Cardiac septum (tissue), 1 donor: ENCODE data around the gene RNF135. TPM values are rescaled to one million over a fixed set of nuclear protein-coding genes. Genes with fewer than 3 reads are reported as not detected.
"Not testable (repeated sequence)": the region's sequence is repeated elsewhere in the genome, so short reads cannot be mapped to it uniquely, and the experiment has no call there.

Experiments used
- DNase-seq: peaks from one replicate; pipeline ENCODE4 v3.0.0-alpha.2; 2020; ENCODE audit warnings: low spot score
- intact Hi-C: fragments of 100-400 bp; cut with DNase I; formaldehyde crosslinking; loops from one replicate; pipeline ENCODE4 v1.14.0; 2022
- long read RNA-seq: library from polyadenylated mRNA; unstranded; transcript quantifications from one replicate; pipeline ENCODE4 v2.0.0, GENCODE V29; 2021
- total RNA-seq: library from RNA; stranded (reverse); fragmentation: NEBNext Ultra II Directional; extraction: Animal tissue kit (Norgen Biotek cat#: 25700); gene quantifications from one replicate; pipeline ENCODE4 v1.2.1, GENCODE V29; 2021
- donor health status: DM: no; HTN: no; CAD: no.

The RNF135 gene, protein sequence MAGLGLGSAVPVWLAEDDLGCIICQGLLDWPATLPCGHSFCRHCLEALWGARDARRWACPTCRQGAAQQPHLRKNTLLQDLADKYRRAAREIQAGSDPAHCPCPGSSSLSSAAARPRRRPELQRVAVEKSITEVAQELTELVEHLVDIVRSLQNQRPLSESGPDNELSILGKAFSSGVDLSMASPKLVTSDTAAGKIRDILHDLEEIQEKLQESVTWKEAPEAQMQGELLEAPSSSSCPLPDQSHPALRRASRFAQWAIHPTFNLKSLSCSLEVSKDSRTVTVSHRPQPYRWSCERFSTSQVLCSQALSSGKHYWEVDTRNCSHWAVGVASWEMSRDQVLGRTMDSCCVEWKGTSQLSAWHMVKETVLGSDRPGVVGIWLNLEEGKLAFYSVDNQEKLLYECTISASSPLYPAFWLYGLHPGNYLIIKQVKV
- 4.8 TPM for total RNA-seq
- long read RNA-seq, transcript RNF135-202 (5 exons, 2,892 nt) = major isoform, 11 of 19 reads
- long read RNA-seq, partial matches to known transcripts = 0 of 19 reads
- long read RNA-seq, other reads (novel, unspliced or antisense) = 4 of 19 reads

DNA sequence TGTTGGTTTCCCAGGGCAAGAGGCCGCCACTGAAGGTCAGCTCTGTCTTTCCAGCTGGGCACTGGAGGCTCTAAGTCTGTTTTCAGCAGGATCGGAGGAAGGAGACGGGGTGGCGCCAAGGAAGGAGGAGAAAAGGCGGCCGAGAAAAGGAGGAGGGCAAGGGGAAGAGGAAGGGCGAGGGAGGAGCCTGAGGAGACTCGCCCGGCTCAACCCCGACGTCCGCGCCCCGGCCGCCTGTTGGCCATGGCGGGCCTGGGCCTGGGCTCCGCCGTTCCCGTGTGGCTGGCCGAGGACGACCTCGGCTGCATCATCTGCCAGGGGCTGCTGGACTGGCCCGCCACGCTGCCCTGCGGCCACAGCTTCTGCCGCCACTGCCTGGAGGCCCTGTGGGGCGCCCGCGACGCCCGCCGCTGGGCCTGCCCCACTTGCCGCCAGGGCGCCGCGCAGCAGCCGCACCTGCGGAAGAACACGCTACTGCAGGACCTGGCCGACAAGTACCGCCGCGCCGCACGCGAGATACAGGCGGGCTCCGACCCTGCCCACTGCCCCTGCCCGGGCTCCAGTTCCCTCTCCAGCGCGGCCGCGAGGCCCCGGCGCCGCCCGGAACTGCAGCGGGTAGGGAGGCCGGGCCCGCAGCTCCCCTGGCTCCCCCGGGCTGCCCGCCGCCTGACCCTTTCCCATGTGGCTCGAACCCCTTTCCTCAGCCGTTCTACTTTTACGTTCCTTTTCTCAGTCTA lies at the start of gene RNF135:
Gene RNF135, plus strand, starts transcription at position 209 of the 737 bp plus-strand sequence. Its CDS starts 35 bp downstream, at position 244.
- peak; percentile 93 for DNase-seq
- intact Hi-C loops = loop anchor here (5.0 kb wide), 1 partner anchor 64 kb away; the partner anchor contains the start of gene TEFM

DNA sequence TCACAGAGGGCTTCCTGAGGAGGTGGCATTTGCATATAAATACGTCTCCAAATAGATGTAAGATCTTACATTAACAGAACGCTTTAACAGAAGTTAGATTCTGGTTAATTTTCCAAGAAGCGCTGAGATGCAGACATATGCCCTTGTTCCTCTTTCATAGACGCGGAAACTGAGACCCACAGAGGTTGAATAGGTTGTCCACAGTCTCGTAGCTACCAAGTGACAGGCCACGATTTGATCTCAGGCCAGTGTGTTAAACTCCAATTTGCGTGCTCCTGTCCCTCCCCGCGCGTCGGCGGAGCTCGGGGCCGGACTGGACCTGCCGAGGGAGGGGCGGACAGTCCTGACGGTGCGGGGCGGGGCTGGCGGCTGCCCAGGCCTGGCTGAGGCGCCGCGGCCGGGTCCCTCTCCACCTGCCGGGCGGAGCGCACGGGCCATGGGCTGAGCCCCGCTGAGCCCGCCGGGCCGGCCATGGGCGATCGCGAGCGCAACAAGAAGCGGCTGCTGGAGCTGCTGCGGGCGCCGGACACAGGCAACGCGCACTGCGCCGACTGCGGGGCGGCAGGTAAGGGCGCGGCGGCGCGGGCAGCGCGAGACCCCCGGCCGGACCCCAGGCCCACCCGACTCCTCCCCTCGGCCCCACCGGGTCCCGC lies 49.2 kb upstream of the RNF135 start, which contains the start of gene ADAP2:
Gene ADAP2, plus strand, starts transcription at position 402 of the 653 bp plus-strand sequence. Its CDS starts 70 bp downstream, at position 472.
- intact Hi-C loops = no loop called here
- DNase-seq = peak; percentile 82

DNA sequence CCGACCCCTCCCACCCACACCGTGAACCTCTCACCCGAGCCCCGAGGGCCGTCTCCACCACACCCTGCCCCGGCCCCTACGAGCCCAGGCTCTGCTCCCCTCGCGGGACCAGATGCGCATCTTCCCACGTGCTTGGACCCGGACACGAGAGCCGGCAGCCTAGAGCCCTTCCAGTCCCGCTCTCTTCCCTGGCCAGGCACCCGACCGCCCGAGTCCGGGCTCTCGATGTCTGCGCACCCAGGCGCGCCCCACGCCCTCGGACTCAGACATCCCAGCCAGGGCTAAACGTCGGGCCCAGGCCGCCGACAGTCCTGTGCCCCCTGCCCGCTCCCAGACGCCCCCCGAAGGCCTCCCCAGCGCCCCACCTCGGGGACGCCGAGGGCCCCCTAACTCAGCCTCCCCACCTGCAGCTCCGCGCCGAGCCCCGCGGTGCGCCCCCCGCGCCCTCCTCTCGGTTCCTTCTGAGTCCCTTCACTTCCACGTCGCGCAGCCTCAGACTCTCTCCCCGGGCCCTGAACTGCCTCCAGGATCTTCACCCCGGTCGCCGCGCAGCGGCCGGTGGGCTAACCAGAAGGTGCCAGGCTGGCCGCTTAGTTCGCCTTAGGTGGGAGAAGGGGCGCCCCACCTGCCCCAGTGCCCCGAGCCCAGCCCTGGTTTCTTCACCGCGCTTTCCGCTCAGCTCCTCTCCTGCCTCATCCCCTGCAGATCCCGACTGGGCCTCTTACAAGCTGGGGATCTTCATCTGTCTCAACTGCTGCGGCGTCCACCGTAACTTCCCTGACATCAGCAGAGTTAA lies 48.4 kb upstream of the RNF135 start:
- intact Hi-C loops = no loop called here
- DNase-seq = no peak

DNA sequence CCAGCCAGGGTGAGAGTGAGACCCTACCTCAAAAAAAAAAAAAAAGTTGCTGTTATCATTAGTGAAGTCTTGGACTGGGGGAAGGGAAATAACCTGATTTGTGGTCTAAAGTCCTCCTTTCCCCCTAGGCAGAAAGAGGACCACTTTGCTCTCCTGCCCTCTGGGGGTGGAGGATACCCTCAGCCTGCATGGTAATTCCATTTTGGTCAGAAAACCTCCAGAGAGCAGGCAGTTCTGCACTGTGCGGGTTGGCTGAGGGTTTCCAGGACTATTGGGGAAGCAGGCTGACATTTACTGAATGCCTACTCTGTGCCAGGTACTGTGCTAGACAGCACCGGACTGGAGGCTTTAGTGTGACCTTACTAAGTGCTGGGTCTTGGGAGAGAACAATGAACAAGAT lies 46.5 kb upstream of the RNF135 start:
- intact Hi-C loops = no loop called here
- no peak for DNase-seq

DNA sequence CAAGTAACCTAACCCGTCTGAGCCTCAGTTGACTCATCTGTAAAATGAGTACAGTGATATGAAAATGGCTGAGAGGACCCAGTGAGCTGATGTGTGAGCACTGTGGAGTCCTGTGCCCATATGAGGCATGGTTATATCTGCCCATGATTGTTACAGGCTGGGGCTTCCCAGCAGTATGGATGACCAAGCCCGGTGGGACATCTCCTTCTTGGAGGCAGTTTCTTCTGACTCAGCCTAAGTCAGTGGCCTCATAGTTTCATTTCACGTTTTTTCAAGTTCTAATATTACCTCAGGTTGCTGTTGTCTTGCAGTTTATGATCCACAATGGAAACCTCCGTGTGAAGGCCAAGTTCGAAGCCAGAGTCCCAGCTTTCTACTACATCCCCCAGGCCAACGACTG lies 44.3 kb upstream of the RNF135 start:
- no peak for DNase-seq
- intact Hi-C loops = no loop called here

DNA sequence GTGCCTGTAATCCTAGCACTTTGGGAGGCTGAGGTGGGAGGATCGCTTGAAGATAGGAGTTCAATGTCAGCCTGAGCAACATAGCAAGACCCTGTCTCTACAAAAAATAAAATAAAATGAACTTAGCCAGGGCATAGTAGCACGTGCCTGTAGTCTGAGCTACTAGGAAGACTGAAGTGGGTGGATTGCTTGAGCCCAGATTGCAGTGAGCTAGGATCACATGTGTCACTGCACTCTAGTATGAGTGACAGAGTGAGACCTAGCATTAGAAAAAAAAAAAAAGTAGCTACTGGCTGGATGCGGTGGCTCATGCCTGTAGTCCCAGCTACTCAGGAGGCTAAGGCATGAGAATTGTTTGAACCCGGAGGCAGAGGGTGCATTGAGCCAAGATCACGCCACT lies 43.1 kb upstream of the RNF135 start:
- intact Hi-C loops = no loop called here
- DNase-seq = no peak

DNA sequence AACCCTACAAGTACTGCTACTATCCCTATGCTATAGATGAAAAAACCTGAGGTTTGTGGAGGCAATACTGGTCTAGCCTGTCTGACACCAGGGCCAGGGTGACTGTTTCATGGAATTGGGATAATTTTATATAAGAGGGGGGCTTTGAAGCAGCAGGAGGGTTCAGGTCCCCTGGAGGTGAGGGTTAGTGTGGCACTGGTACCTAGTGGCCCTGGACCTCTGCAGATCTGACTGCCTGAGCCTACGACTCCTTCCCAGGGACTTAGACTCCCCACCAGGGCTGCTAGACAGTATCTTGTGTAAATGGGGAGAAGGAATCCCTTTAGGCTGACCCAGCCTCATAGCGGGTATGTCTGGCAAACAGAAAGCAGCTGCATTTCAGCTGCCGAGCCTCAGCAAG lies 42.3 kb upstream of the RNF135 start:
- no peak for DNase-seq
- intact Hi-C loops = no loop called here

DNA sequence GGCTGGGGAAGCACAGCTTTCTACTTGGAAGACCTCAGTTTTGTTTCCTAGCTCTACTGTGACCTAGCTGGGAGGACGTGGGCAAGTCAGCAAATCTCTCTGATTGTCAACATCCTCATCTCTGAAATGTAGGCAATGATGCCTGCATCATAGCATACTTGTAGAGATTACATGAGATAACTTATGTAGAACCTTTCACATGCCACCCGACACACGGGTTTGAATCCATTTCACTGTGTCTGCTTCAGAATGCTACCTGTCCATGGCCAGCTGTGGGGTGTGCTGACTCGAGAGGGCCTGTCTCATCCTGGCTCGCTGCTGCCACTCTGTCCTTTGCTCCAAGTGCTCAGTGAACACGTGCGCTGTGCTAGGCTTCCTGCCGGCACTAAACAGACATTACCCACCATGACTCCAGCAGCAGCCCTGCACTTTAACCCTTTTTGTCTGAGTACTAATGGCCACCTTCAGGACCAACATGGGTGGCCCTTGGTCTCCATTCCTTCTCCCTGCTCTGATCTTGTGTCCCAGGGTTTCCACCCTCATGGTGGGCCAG lies 41.7 kb upstream of the RNF135 start:
- intact Hi-C loops = no loop called here
- DNase-seq = no peak

DNA sequence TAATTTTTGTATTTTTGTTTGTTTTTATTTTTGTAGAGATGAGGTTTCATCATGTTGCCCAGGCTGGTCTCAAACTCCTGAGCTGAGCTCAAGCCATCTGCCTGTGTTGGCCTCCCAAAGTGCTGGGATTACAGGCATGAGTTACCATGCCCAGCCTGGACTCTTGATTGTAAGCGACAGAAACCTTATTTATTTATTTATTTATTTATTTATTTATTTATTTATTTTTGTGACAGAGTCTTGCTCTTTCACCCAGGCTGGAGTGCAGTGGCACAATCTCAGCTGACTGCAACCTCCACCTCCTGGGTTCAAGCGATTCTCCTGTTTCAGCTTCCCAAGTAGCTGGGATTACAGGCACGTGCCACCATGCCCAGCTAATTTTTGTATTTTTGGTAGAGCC lies 41.0 kb upstream of the RNF135 start:
- intact Hi-C loops = not testable (repeated sequence)

DNA sequence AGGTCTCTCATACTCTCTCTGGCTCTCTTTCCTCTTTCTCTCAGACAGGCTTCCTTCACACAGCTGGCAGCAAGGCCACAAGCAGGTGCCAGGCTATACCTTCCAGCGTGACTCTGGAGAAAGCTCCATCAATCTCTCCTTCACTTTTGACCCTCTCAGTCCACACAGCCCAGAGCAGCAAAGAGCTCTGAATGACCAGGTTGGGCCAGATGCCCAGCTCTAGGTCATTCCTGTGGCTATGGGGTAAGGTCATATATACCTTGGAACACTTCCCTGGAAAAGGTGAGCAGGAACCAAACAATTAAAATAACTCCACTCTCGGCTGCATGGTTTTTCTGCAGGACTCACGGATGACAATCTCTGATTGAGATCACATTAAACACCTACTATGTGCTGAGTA lies 40.3 kb upstream of the RNF135 start:
- DNase-seq = no peak
- intact Hi-C loops = no loop called here

More for the DNA sequence above, 41.0 kb upstream of the RNF135 start:
- not testable (repeated sequence) for DNase-seq

DNA sequence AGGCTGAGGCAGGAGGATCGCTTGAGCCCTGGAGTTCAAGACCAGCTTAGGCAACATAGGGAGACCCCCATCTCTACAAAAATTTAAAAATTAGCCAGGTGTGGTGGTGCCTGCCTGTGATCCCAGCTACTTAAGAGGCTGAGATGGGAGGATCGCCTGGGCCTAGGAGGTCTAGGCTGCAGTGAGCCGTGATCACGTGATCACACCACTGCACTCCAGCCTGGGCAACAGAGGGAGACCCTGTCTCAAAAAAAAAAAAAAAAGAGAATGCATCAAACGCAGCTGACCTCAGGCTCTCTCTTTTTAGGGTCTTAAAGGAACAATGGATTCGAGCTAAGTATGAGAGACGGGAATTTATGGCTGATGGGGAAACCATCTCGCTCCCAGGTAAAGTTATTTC lies 39.3 kb upstream of the RNF135 start:
- DNase-seq, intact Hi-C loops: not testable (repeated sequence)

DNA sequence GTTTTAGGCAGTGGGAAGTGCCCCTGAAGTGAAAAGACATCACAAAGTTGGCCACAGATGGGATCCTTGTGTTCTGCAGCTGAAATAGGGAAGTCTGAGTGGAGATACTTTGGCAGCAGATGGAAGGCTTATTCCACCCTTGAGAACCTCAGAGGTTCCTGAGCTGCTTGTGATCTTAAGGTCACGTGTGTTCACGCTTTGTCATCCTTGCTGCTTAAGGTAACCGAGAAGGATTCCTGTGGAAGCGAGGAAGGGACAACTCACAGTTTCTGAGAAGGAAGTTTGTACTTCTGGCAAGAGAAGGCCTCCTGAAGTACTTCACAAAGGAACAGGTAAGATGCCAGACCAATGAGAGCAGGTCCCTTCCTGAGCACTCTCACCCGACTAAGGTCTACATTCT lies 36.9 kb upstream of the RNF135 start:
- intact Hi-C loops = no loop called here
- no peak for DNase-seq

DNA sequence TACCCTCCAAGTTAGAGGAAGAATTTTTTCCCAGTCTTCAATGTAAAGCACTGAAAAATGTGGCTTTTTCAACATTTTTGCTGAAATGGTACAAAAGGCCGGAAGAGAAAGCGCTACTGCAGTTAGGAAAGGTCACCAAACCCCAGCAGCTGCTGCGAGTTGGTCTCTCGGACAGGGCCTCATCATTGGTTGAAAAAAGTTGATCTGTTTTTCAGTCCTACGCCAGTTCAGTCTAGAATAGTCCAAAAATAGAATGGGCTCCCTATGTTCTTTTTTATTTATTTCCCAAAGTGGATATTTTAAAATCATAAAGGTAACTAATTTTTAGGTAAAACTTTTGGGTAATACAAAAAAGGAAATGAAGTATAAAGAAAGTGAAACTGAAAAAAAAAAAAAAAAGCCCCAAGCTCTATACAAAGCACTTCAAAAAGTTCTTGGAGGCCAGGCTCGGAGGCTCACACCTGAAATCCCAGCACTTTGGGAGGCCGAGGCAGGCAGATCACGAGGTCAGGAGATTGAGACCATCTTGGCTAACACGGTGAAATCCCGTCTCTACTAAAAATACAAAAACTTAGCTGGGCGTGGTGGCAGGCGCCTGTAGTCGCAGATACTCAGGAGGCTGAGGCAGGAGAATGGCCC lies 31.7 kb upstream of the RNF135 start:
- intact Hi-C loops = no loop called here
- DNase-seq = no peak

DNA sequence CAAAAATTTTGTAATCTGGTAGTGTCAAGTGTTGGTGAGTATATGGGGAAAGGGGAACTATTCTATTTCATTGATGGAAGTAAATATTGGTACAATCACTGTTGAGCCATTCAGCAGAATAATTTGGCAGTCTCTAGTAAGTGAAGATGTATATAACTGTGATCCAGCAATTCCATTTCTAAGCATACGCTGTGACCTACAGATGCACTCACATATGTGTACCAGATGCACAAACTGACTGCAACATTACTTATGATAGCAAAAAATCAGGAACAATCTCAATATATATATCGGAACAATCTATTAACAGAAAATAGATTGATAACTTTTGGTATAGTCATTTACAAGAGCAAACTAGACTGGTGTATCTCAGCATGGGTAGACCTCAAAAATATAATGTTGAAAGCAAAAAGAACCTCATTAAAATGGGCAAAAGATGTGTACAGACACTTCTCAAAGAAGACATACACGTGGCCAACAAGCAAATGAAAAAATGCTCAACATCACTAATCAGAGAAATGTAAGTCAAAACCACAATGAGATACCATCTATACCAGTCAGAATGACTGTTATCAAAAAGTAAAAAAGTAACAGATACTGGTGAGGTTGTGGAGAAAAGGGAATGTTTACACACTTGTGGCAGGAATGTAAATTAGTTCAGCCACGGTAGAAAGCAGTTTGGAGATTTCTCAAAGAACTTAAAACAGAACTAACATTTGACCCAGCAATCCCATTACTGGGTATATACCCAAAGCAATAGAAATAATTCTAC lies 28.3 kb upstream of the RNF135 start:
- DNase-seq = no peak
- intact Hi-C loops = no loop called here

DNA sequence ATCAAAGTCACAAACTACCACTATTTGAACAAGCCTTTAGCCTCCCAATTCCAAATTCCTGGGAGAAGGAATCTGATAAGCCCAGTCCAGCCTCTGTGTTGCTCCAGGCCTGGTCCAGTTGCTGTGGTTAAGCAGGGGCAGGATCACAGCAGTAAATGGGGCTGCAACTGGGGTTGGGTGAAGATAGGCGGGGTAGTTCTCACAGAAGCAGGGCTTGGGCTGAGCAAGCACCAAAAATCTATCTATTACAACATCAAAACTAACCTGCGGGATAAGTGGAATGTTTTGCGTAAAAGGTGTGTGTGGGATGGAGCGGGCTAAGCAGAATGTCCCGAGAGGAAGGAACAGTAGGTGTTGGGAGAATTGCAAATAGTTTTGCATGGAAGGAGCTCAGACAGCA lies 23.0 kb upstream of the RNF135 start:
- DNase-seq = no peak
- intact Hi-C loops = no loop called here

DNA sequence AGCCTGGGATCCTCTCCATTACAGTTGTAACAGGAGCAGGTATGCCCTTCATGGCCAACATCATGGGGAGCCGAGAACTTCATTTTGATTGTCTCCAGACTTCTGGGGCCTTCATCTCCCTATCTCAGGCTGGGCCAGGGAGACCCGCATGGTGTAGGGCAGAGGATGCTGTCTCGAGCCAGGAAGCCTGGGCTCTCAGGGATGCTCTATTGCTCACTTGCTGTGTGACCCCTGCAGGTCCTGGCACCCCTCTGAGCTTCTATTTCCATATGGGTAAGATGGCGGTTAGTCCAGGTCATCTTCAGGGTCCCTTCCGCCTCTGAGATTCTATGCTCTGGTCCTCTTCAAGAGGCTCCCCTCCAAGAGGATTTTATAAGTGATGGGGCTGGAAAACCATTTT lies 20.6 kb upstream of the RNF135 start:
- DNase-seq = no peak
- intact Hi-C loops = no loop called here

DNA sequence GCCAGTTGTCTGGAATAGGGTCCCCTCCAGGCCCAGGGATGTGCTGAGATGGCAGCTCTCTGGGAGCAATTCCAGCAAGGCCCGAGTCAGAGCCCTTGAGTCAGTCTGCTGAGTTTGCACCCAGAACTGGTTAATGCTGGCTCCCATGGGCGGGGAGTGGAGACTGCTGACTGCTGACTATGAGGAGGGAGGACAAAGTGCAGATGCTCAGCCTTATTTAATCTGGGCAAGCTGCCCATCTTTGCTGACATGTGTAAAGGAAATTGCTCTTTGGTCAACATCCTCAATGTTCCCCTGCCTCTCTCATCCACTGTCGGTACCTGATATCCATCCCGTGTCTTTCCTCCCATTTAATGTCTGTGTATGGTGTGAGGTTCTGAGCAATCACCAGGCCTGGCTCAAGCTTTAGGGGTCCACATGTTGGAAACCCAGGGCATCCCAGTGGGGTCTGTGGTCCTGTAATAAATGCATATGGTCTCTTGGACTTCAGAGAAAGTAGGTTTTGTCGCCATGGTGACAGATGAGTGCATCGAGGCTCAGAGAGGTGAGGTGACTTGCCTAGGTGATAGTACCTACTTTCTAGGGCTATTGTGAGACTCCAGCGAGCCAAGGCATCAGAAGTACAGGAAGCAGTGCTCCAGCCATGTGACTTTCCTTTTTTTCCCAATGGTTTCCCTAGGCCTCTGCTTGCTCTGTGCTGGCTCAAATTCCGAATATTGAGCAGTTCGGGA lies 20.0 kb upstream of the RNF135 start:
- DNase-seq = no peak
- intact Hi-C loops = no loop called here
